T-cell (primary cell): ENCODE measurements around the gene FADS6. TPM values are rescaled to one million over a fixed set of nuclear protein-coding genes. Genes with fewer than 3 reads are reported as not detected.

Experiments used
- ATAC-seq, 4 experiments: fragments of 200-7000 bp in 3 of 4; fragments of 150-1000 bp in 1 of 4; cut with Tn5 transposase; replicated peaks in 1 of 4; 1 replicate in 3 of 4; 2 replicates in 1 of 4; pipeline ENCODE4 v1.10.0; 2021; ENCODE audit warnings: moderate library complexity in 3 of 4, mild to moderate bottlenecking in 2 of 4, moderate number of reproducible peaks in 1 of 4
- CTCF ChIA-PET, 2 donors: fragments of 300-600 bp; sonication (Branson Sonifier 250); formaldehyde crosslinking; loops; one replicate each; lab custom pipeline; 2022; ENCODE audit warnings: antibody characterized with exemption in 2 of 2; lab: Charles Lee
- POLR2A ChIA-PET, 2 donors: fragments of 300-600 bp; sonication (Branson Sonifier 250); formaldehyde crosslinking; loops; one replicate each; lab custom pipeline; 2022; ENCODE audit warnings: antibody characterized with exemption in 2 of 2; lab: Charles Lee
- DNase-seq, 35 experiments: peaks; one replicate each; pipeline versions ENCODE4 v3.0.0 to v3.0.0-alpha.2; 2013 to 2023
- H3K27ac ChIP-seq: one replicate; pipeline ENCODE4 v1.5.1; 2013; ENCODE audit warnings: low read length
- H3K27me3 ChIP-seq, 2 experiments: replicated peaks in 1 of 2; 1 replicate in 1 of 2; 2 replicates in 1 of 2; pipeline versions ENCODE4 v1.6.1 to v1.7.0; 2013; ENCODE audit warnings: low read length in 1 of 2, mixed read lengths in 1 of 2; ENCODE audit not compliant: control insufficient read depth in 2 of 2, insufficient read depth in 2 of 2; ENCODE audit errors: extremely low read depth in 1 of 2
- H3K36me3 ChIP-seq, 2 donors: 1 replicate in 1 of 2; 2 replicates in 1 of 2; pipeline versions ENCODE4 v1.6.1 to v1.7.0; 2013; ENCODE audit warnings: low read length in 1 of 2; ENCODE audit not compliant: control insufficient read depth in 2 of 2, insufficient read depth in 1 of 2; ENCODE audit errors: extremely low read depth in 1 of 2
- H3K4me1 ChIP-seq, 2 experiments: 1 replicate in 1 of 2; 2 replicates in 1 of 2; pipeline versions ENCODE4 v1.6.1 to v1.7.0; 2013; ENCODE audit warnings: low read length in 2 of 2, mixed read lengths in 1 of 2; ENCODE audit not compliant: insufficient read depth in 2 of 2, control insufficient read depth in 1 of 2; ENCODE audit errors: extremely low read depth in 1 of 2
- H3K4me3 ChIP-seq, 2 donors: 1 replicate in 1 of 2; 2 replicates in 1 of 2; pipeline versions ENCODE4 v1.5.1 to v1.7.0; 2013; ENCODE audit warnings: mild to moderate bottlenecking in 2 of 2, low read length in 1 of 2, moderate library complexity in 1 of 2; ENCODE audit not compliant: control insufficient read depth in 1 of 2; ENCODE audit errors: extremely low read depth in 1 of 2
- H3K9me3 ChIP-seq: 2 replicates; pipeline ENCODE4 v1.7.0; 2013
- H3K27ac Mint-ChIP-seq, 2 donors: one replicate each; pipeline ENCODE4 v1.8.0; 2020 to 2021; ENCODE audit warnings: mild to moderate bottlenecking in 2 of 2, mixed read lengths in 2 of 2
- H3K27me3 Mint-ChIP-seq, 2 donors: one replicate each; pipeline ENCODE4 v1.8.0; 2021 to 2022; ENCODE audit warnings: mixed read lengths in 2 of 2
- H3K36me3 Mint-ChIP-seq: one replicate; pipeline ENCODE4 v1.8.0; 2021; ENCODE audit warnings: mixed read lengths
- H3K4me1 Mint-ChIP-seq, 3 donors: one replicate each; pipeline ENCODE4 v1.8.0; 2020 to 2022; ENCODE audit warnings: mixed read lengths in 3 of 3, mild to moderate bottlenecking in 1 of 3
- H3K4me3 Mint-ChIP-seq, 3 donors: one replicate each; pipeline ENCODE4 v1.8.0; 2020 to 2022; ENCODE audit warnings: mild to moderate bottlenecking in 3 of 3, mixed read lengths in 3 of 3, moderate library complexity in 3 of 3
- H3K9me3 Mint-ChIP-seq, 3 donors: one replicate each; pipeline ENCODE4 v1.8.0; 2020 to 2022; ENCODE audit warnings: mixed read lengths in 3 of 3
- WGBS: methylation state at CpG from one replicate; pipeline ENCODE4 v1.1.5; 2013; ENCODE audit warnings: missing lambda C conversion rate; ENCODE audit not compliant: insufficient coverage; 5-methylcytosine and 5-hydroxymethylcytosine counted together
- total RNA-seq, 35 experiments: library from RNA in 6 of 35; stranded (reverse) in 6 of 35; fragments of 120-200 nt in 1 of 35; gene quantifications; one replicate each; pipeline versions ENCODE4 v1.2.1 to v1.2.4 and lab custom pipeline; 2013 to 2026

Gene FADS6
- total RNA-seq, 5 donors from 2014 or later (not counting 1 experiment from before 2014, with no cell fraction given) = not detected

GRCh38 chr17:74893936-74894671 is 671 bp upstream of the FADS6 start:
- POLR2A ChIA-PET = no interaction called here

GRCh38 chr17:74892013-74892841 is 1.2 kb downstream of the FADS6 start:
- Histone ChIP-seq H3K27ac (no peak overlapping the region), H3K27me3 (peaks cover 0 to 69% of the 10 kb centered on the region in 2 experiments), H3K9me3 (no peaks in the 10 kb centered on the region), H3K36me3 (no peaks in the 10 kb centered on the region), H3K4me1 (peaks cover 0 to 6% of the 10 kb centered on the region in 2 experiments), H3K4me3 (no peak overlapping the region)
- no peaks in the 10 kb centered on the region for H3K36me3 Mint-ChIP-seq
- H3K27me3 Mint-ChIP-seq = peaks cover 30 to 49% of the 10 kb centered on the region in 2 donors
- DNase-seq (no peak), ATAC-seq (no peak)
- H3K27ac Mint-ChIP-seq = no peak overlapping the region
- H3K4me1 Mint-ChIP-seq = peaks cover 0 to 8% (median 3%) of the 10 kb centered on the region in 3 donors
- 80% methylated on average over 14 of the region's 20 CpGs for WGBS
- ChIA-PET POLR2A (no interaction called here), CTCF (no interaction called here)
- H3K9me3 Mint-ChIP-seq = no peaks in the 10 kb centered on the region
- H3K4me3 Mint-ChIP-seq = peak overlapping the region in 1 of 3 donors; percentile 67

More at GRCh38 chr17:74893936-74894671, 671 bp upstream of the FADS6 start:
- no peak for ATAC-seq
- H3K4me3 ChIP-seq = no peak overlapping the region
- CTCF ChIA-PET = no interaction called here
- H3K4me1 ChIP-seq = peaks cover 0 to 6% of the 10 kb centered on the region in 2 experiments
- Mint-ChIP-seq H3K27me3 (peaks cover 28 to 45% of the 10 kb centered on the region in 2 donors), H3K27ac (peak overlapping the region in 1 of 2 donors; percentile 34), H3K36me3 (no peaks in the 10 kb centered on the region), H3K4me1 (peaks cover 0 to 8% (median 3%) of the 10 kb centered on the region in 3 donors), H3K9me3 (no peaks in the 10 kb centered on the region), H3K4me3 (peak overlapping the region; percentile 40 to 74 (median 67))
- no peaks in the 10 kb centered on the region for H3K9me3 ChIP-seq
- H3K27ac ChIP-seq = no peak overlapping the region
- no peak for DNase-seq
- 32% methylated on average over 18 of the region's 22 CpGs for WGBS
- H3K36me3 ChIP-seq = no peaks in the 10 kb centered on the region
- peaks cover 0 to 57% of the 10 kb centered on the region in 2 experiments for H3K27me3 ChIP-seq

- ChIA-PET CTCF (no interaction called here), POLR2A (no interaction called here)
- peaks cover 28 to 44% of the 10 kb centered on the region in 2 donors for H3K27me3 Mint-ChIP-seq
- H3K4me3 ChIP-seq = no peak overlapping the region
- peaks cover 0 to 8% (median 3%) of the 10 kb centered on the region in 3 donors for H3K4me1 Mint-ChIP-seq
- H3K27ac Mint-ChIP-seq = no peak overlapping the region
- H3K36me3 Mint-ChIP-seq = no peaks in the 10 kb centered on the region
- DNase-seq (no peak), ATAC-seq (no peak)
- H3K36me3 ChIP-seq = no peaks in the 10 kb centered on the region
- no peak overlapping the region for H3K27ac ChIP-seq
- no peaks in the 10 kb centered on the region for H3K9me3 ChIP-seq
- H3K4me3 Mint-ChIP-seq = no peak overlapping the region
- 93% methylated on average over 3 of the region's 7 CpGs for whole genome bisulfite sequencing
- H3K9me3 Mint-ChIP-seq = no peaks in the 10 kb centered on the region
- H3K27me3 ChIP-seq = peaks cover 0 to 64% of the 10 kb centered on the region in 2 experiments
- H3K4me1 ChIP-seq = peaks cover 0 to 6% of the 10 kb centered on the region in 2 experiments
These were observed 2.9 kb downstream of the FADS6 start for GRCh38 chr17:74890554-74890953.

GRCh38 chr17:74888469-74888868 is 5.0 kb downstream of the FADS6 start:
- no peak overlapping the region for H3K4me3 ChIP-seq
- Mint-ChIP-seq H3K27ac (no peak overlapping the region), H3K9me3 (no peaks in the 10 kb centered on the region), H3K27me3 (peaks cover 21 to 40% of the 10 kb centered on the region in 2 donors), H3K4me1 (peaks cover 0 to 5% (median 0%) of the 10 kb centered on the region in 3 donors), H3K36me3 (no peaks in the 10 kb centered on the region), H3K4me3 (no peak overlapping the region)
- H3K27ac ChIP-seq = no peak overlapping the region
- peaks cover 0 to 61% of the 10 kb centered on the region in 2 experiments for H3K27me3 ChIP-seq
- no peaks in the 10 kb centered on the region for H3K36me3 ChIP-seq
- no peaks in the 10 kb centered on the region for H3K9me3 ChIP-seq
- DNase-seq (no peak), ATAC-seq (no peak)
- H3K4me1 ChIP-seq = peaks cover 0 to 6% of the 10 kb centered on the region in 2 experiments
- CTCF ChIA-PET = interaction anchor here in 1 of 2 donors (0.6 kb wide), 1 partner anchor 913 kb away, joined by 10 read pairs; no protein-coding TSS in a partner anchor
- 73% methylated on average over 4 of the region's 13 CpGs for WGBS
- POLR2A ChIA-PET = no interaction called here

GRCh38 chr17:74883241-74883745 is 10.1 kb downstream of the FADS6 start:
- H3K4me1 Mint-ChIP-seq = no peaks in the 10 kb centered on the region
- H3K27ac Mint-ChIP-seq = no peak overlapping the region
- no peak overlapping the region for H3K4me3 Mint-ChIP-seq
- Histone ChIP-seq H3K27me3 (peaks cover 0 to 57% of the 10 kb centered on the region in 2 experiments), H3K4me1 (no peaks in the 10 kb centered on the region), H3K36me3 (no peaks in the 10 kb centered on the region), H3K27ac (no peak overlapping the region), H3K9me3 (no peaks in the 10 kb centered on the region), H3K4me3 (no peak overlapping the region)
- H3K36me3 Mint-ChIP-seq = no peaks in the 10 kb centered on the region
- H3K9me3 Mint-ChIP-seq = no peaks in the 10 kb centered on the region
- ChIA-PET CTCF (no interaction called here), POLR2A (no interaction called here)
- ATAC-seq (no peak), DNase-seq (no peak)
- H3K27me3 Mint-ChIP-seq = peaks cover 13 to 28% of the 10 kb centered on the region in 2 donors
- WGBS = 93% methylated on average over 7 of the region's 15 CpGs

- ChIA-PET POLR2A (no interaction called here), CTCF (no interaction called here)
- Histone ChIP-seq H3K4me1 (no peaks in the 10 kb centered on the region), H3K4me3 (no peak overlapping the region), H3K27ac (no peak overlapping the region), H3K36me3 (no peaks in the 10 kb centered on the region), H3K27me3 (peaks cover 0 to 58% of the 10 kb centered on the region in 2 experiments), H3K9me3 (no peaks in the 10 kb centered on the region)
- no peaks in the 10 kb centered on the region for H3K9me3 Mint-ChIP-seq
- H3K4me1 Mint-ChIP-seq = no peaks in the 10 kb centered on the region
- ATAC-seq (no peak), DNase-seq (no peak)
- H3K27me3 Mint-ChIP-seq = peaks cover 13 to 28% of the 10 kb centered on the region in 2 donors
- H3K27ac Mint-ChIP-seq = no peak overlapping the region
- H3K36me3 Mint-ChIP-seq = no peaks in the 10 kb centered on the region
- WGBS = 79% methylated on average over 19 of the region's 20 CpGs
- H3K4me3 Mint-ChIP-seq = no peak overlapping the region
These were observed 10.8 kb downstream of the FADS6 start for GRCh38 chr17:74882517-74883240.
